Hematopoietic multipotent progenitor cell (in vitro differentiated cells): ENCODE results near the gene GLTP. TPM values are rescaled to one million over a fixed set of nuclear protein-coding genes. Genes with fewer than 3 reads are reported as not detected.

Experiments
- DNase-seq, 3 donors: peaks; one replicate each; pipeline ENCODE4 v3.0.0-alpha.2; 2011 to 2015; ENCODE audit warnings: low read depth in 2 of 3, low spot score in 2 of 3
- total RNA-seq: library from RNA; depleted of rRNA; stranded (reverse); fragments of >200 nt; gene quantifications from one replicate; pipeline ENCODE4 v1.2.3, GENCODE V29; 2012

Gene GLTP
- total RNA-seq, 1 donor: 19.7 TPM

- DNase-seq: peak in 1 of 3 donors; percentile 12
Observed at GRCh38 chr12:109827566-109828550, 52.5 kb downstream of the GLTP start.

GRCh38 chr12:109827080-109827479 is 53.3 kb downstream of the GLTP start:
- DNase-seq: no peak

GRCh38 chr12:109824731-109825130 is 55.6 kb downstream of the GLTP start:
- DNase-seq: no peak

- DNase-seq: no peak
Observed at GRCh38 chr12:109822951-109823411, 57.4 kb downstream of the GLTP start.

- no peak for DNase-seq
Observed at GRCh38 chr12:109822416-109822815, 57.9 kb downstream of the GLTP start.

- DNase-seq: no peak
Observed at GRCh38 chr12:109821968-109822367, 58.4 kb downstream of the GLTP start.

GRCh38 chr12:109820816-109821381 is 59.4 kb downstream of the GLTP start:
- no peak for DNase-seq

- no peak for DNase-seq
Observed at GRCh38 chr12:109818905-109819500, 61.3 kb downstream of the GLTP start.

GRCh38 chr12:109818253-109818652 is 62.1 kb downstream of the GLTP start:
- DNase-seq: no peak

GRCh38 chr12:109817627-109818231 is 62.6 kb downstream of the GLTP start:
- DNase-seq: no peak

GRCh38 chr12:109816870-109817269 is 63.5 kb downstream of the GLTP start:
- no peak for DNase-seq

GRCh38 chr12:109815757-109816617 is 64.4 kb downstream of the GLTP start:
- DNase-seq: no peak

- no peak for DNase-seq
Observed at GRCh38 chr12:109815225-109815624, 65.1 kb downstream of the GLTP start.

- peak in 1 of 3 donors; percentile 12 for DNase-seq
Observed at GRCh38 chr12:109814600-109815150, 65.7 kb downstream of the GLTP start.

GRCh38 chr12:109813810-109814416 is 66.4 kb downstream of the GLTP start:
- no peak for DNase-seq

GRCh38 chr12:109811624-109811995 is 68.7 kb downstream of the GLTP start:
- DNase-seq: no peak

- no peak for DNase-seq
Observed at GRCh38 chr12:109810954-109811623, 69.3 kb downstream of the GLTP start.

- DNase-seq: no peak
Observed at GRCh38 chr12:109808876-109809646, 71.3 kb downstream of the GLTP start.
